K562 (cell line): ENCODE data around the gene UNC45A. TPM values are rescaled to one million over a fixed set of nuclear protein-coding genes. Genes with fewer than 3 reads are reported as not detected.

Experiments
- BCLAF1 ChIP-seq, 2 experiments: fragments of 450-650 bp in 1 of 2; IDR thresholded peaks; 2 replicates each; pipeline ENCODE4 v1.6.1; 2011 to 2017; ENCODE audit warnings: low read depth in 2 of 2, antibody characterized with exemption in 1 of 2, borderline replicate concordance in 1 of 2, low read length in 1 of 2, mild to moderate bottlenecking in 1 of 2, mixed read lengths in 1 of 2; ENCODE audit not compliant: control insufficient read depth in 1 of 2
- CREB1 ChIP-seq, 2 experiments: sonication (generic) in 1 of 2; formaldehyde crosslinking in 1 of 2; IDR thresholded peaks; 2 replicates each; pipeline versions ENCODE4 v1.6.1 to v1.8.0; 2012 to 2022; ENCODE audit warnings: inconsistent platforms in 1 of 2, mild to moderate bottlenecking in 1 of 2, missing genetic modification reagents in 1 of 2, moderate library complexity in 1 of 2
- ETV1 ChIP-seq: fragments of 450-650 bp; conservative IDR thresholded peaks from 2 replicates; pipeline ENCODE4 v1.6.1; 2016; ENCODE audit warnings: missing genetic modification characterization, control low read depth, low read depth, missing compliant biosample characterization
- FUS ChIP-seq: fragments of 200-400 bp; formaldehyde crosslinking; optimal IDR thresholded peaks from 2 replicates; pipeline ENCODE3; 2017; ENCODE audit warnings: low read depth, low read length
- HMGN3 ChIP-seq: IDR thresholded peaks from 2 replicates; pipeline ENCODE4 v1.6.1; 2011; ENCODE audit warnings: borderline replicate concordance, low read depth, mild to moderate bottlenecking, mixed read lengths, low read length; ENCODE audit not compliant: insufficient read length; ENCODE audit errors: extremely low read depth
- HOMEZ ChIP-seq: fragments of 250-450 bp; sonication (Bioruptor Pico); IDR thresholded peaks from 2 replicates; pipeline ENCODE4 v1.4.0; 2020; ENCODE audit warnings: mild to moderate bottlenecking, moderate library complexity
- MNT ChIP-seq, 2 experiments: fragments of 450-650 bp; conservative IDR thresholded peaks; 2 replicates each; pipeline ENCODE4 v1.6.1; 2017; ENCODE audit warnings: mild to moderate bottlenecking in 2 of 2, moderate library complexity in 2 of 2
- MTA1 ChIP-seq: fragments of 450-650 bp; IDR thresholded peaks from 2 replicates; pipeline ENCODE4 v1.6.1; 2017; ENCODE audit warnings: borderline replicate concordance
- MYC ChIP-seq, 2 experiments: fragments of 250-450 bp in 1 of 2; sonication (Bioruptor Pico) in 1 of 2; IDR thresholded peaks; 2 replicates each; pipeline versions ENCODE4 v1.5.1 to v1.6.1; 2012 to 2021; ENCODE audit warnings: low read depth in 2 of 2, borderline replicate concordance in 1 of 2, improper control_type of control experiment in 1 of 2, low read length in 1 of 2, mild to moderate bottlenecking in 1 of 2, moderate library complexity in 1 of 2
- MYNN ChIP-seq, 2 experiments: sonication (generic); formaldehyde crosslinking in 1 of 2; IDR thresholded peaks; 2 replicates each; pipeline versions ENCODE4 v1.5.0 to v1.6.1; 2016 to 2020; ENCODE audit warnings: antibody characterized with exemption in 1 of 2, missing genetic modification reagents in 1 of 2
- NRF1 ChIP-seq, 2 experiments: fragments of 450-650 bp; IDR thresholded peaks in 1 of 2; conservative IDR thresholded peaks in 1 of 2; 2 replicates each; pipeline ENCODE4 v1.6.1; 2014; ENCODE audit warnings: mild to moderate bottlenecking in 2 of 2
- SRF ChIP-seq, 2 experiments: fragments of 250-450, 450-650 bp in 1 of 2; sonication (Bioruptor Pico) in 1 of 2; sonication (generic) in 1 of 2; formaldehyde crosslinking; IDR thresholded peaks; 2 replicates each; pipeline versions ENCODE4 v1.5.0 to v1.5.1; 2020 to 2022; ENCODE audit warnings: mild to moderate bottlenecking in 1 of 2, missing genetic modification reagents in 1 of 2
- TAF1 ChIP-seq: IDR thresholded peaks from 2 replicates; pipeline ENCODE4 v1.6.1; 2011; ENCODE audit warnings: mild to moderate bottlenecking, low read length, moderate library complexity; ENCODE audit not compliant: insufficient read depth, control insufficient read depth, severe bottlenecking; ENCODE audit errors: extremely low read depth
- ZNF764 ChIP-seq: fragments of 250-450 bp; sonication (Bioruptor Pico); IDR thresholded peaks from 2 replicates; pipeline ENCODE4 v1.4.0; 2020; ENCODE audit warnings: low read depth, mild to moderate bottlenecking, moderate library complexity
- ZSCAN32 ChIP-seq: fragments of 450-650 bp; formaldehyde crosslinking; IDR thresholded peaks from 2 replicates; pipeline ENCODE4 v1.4.0; 2020; ENCODE audit warnings: mild to moderate bottlenecking, moderate library complexity
- polyA plus RNA-seq, 8 experiments: library from polyadenylated mRNA; depleted of rRNA in 4 of 8; stranded (reverse) in 5 of 8; unstranded in 3 of 8; fragments of >200 nt; fragmentation: Nextera tagmentation in 2 of 8; fragmentation: Illumina TruSeq in 1 of 8; extraction: Ambion mirVana in 2 of 8; extraction: Trizol in 1 of 8; gene quantifications; 2 replicates each; pipeline versions ENCODE4 v1.2.1 to v1.2.3, GENCODE V29; 2011 to 2014; ENCODE audit warnings: inconsistent platforms in 1 of 8, missing spikeins in 1 of 8
- total RNA-seq, 7 experiments: library from RNA; depleted of rRNA in 6 of 7; stranded (reverse); fragments of >200 nt in 6 of 7; fragmentation: Illumina TruSeq in 2 of 7; extraction: Trizol in 2 of 7; gene quantifications; 2 replicates each; pipeline versions ENCODE4 v1.2.1 to v1.2.3, GENCODE V29; 2011 to 2021; ENCODE audit warnings: low replicate concordance in 1 of 7
- TF ChIP-seq, protein P1 (sequence below): fragments of 450-650 bp; formaldehyde crosslinking; IDR thresholded peaks from 2 replicates; pipeline ENCODE4 v1.4.0; 2022; ENCODE audit warnings: mild to moderate bottlenecking, moderate library complexity

Gene UNC45A
- total and polyA plus RNA-seq, 9 of the 15 experiments (the other 6 are each of a cell fraction or from before 2014, with no cell fraction given): 22.4 to 79.3 (median 43.7) TPM

- TF ChIP-seq HOMEZ (CRISPR knock-in tag): no peak
- no peak for TF ChIP-seq ZSCAN32 (CRISPR knock-in tag)
- TF ChIP-seq ETV1 (tag): peak; percentile 83
- TF ChIP-seq TAF1: peak; percentile 95
- no peak for TF ChIP-seq BCLAF1 (IDR thresholded peaks at IDR 0.05; ENCODE audit: borderline replicate concordance in 1 of 2, control insufficient read depth in 1 of 2, low read depth in 2 of 2, low read length in 1 of 2)
- peak; percentile 44; the same call in 1 of the 2 replicates for TF ChIP-seq MYNN (IDR thresholded peaks at IDR 0.05)
- TF ChIP-seq MYNN (CRISPR knock-in tag; IDR thresholded peaks at IDR 0.05): no peak
- TF ChIP-seq FUS: no peak
- TF ChIP-seq HMGN3: peak; percentile 41
- no peak for TF ChIP-seq ZNF764 (CRISPR knock-in tag)
- no peak for TF ChIP-seq MTA1
- no peak for TF ChIP-seq MYC (IDR thresholded peaks at IDR 0.05; ENCODE audit: low read depth, low read length)
- 0 out of 2 replicates have a peak, but pooled peaks have one; percentile 49 for TF ChIP-seq MYC (CRISPR knock-in tag; IDR thresholded peaks at IDR 0.05; ENCODE audit: borderline replicate concordance, low read depth)
- no peak for TF ChIP-seq MNT (conservative IDR thresholded peaks at IDR 0.05)
- peak; percentile 77 to 80 for TF ChIP-seq NRF1 (conservative IDR thresholded peaks at IDR 0.05 in 1 of 2, IDR thresholded peaks at IDR 0.05 in 1 of 2)
- TF ChIP-seq, protein P1, sequence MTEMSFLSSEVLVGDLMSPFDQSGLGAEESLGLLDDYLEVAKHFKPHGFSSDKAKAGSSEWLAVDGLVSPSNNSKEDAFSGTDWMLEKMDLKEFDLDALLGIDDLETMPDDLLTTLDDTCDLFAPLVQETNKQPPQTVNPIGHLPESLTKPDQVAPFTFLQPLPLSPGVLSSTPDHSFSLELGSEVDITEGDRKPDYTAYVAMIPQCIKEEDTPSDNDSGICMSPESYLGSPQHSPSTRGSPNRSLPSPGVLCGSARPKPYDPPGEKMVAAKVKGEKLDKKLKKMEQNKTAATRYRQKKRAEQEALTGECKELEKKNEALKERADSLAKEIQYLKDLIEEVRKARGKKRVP (CRISPR knock-in tag): no peak
- TF ChIP-seq CREB1 (IDR thresholded peaks at IDR 0.05): peak; percentile 34; the same call in 1 of the 2 replicates
- no peak; the same call in 1 of the 2 replicates for TF ChIP-seq CREB1 (CRISPR knock-in tag; IDR thresholded peaks at IDR 0.05)
- peak in 1 of 2 experiments; percentile 23; a peak in 1 of 4 replicates for TF ChIP-seq SRF (CRISPR knock-in tag; IDR thresholded peaks at IDR 0.05)
These were observed 32.0 kb upstream of the UNC45A start, which contains the start of gene MAN2A2 (continued) for GRCh38 chr15:90902840-90903732.
